ENCODE results near the gene ASCL2. TPM values are rescaled to one million over a fixed set of nuclear protein-coding genes. Genes with fewer than 3 reads are reported as not detected.

ASCL2 gene
- total RNA-seq, 1 donor from 2014 or later = not detected

GRCh38 chr11:2263724-2264360, 6.5 kb downstream of the ASCL2 start:
- intact Hi-C loops (cut with micrococcal nuclease) = no loop called here

GRCh38 chr11:2263071-2263565, 7.3 kb downstream of the ASCL2 start:
- intact Hi-C loops (cut with micrococcal nuclease) = no loop called here

- intact Hi-C loops (cut with micrococcal nuclease) = no loop called here
These were observed 7.9 kb downstream of the ASCL2 start for GRCh38 chr11:2262301-2263070.

- intact Hi-C loops (cut with micrococcal nuclease) = no loop called here
These were observed 8.8 kb downstream of the ASCL2 start for GRCh38 chr11:2261436-2262230.

- intact Hi-C loops (cut with micrococcal nuclease) = no loop called here
These were observed 9.7 kb downstream of the ASCL2 start for GRCh38 chr11:2260491-2261364.

GRCh38 chr11:2259897-2260451, 10.4 kb downstream of the ASCL2 start:
- intact Hi-C loops (cut with micrococcal nuclease) = no loop called here

GRCh38 chr11:2259466-2259830, 10.9 kb downstream of the ASCL2 start:
- intact Hi-C loops (cut with micrococcal nuclease) = no loop called here

- intact Hi-C loops (cut with micrococcal nuclease) = no loop called here
These were observed 11.6 kb downstream of the ASCL2 start for GRCh38 chr11:2258501-2259465.

- intact Hi-C loops (cut with micrococcal nuclease) = no loop called here
These were observed 13.3 kb downstream of the ASCL2 start for GRCh38 chr11:2256951-2257700.

- intact Hi-C loops (cut with micrococcal nuclease) = no loop called here
These were observed 14.0 kb downstream of the ASCL2 start for GRCh38 chr11:2256293-2256913.

- intact Hi-C loops (cut with micrococcal nuclease) = no loop called here
These were observed 18.4 kb downstream of the ASCL2 start for GRCh38 chr11:2252018-2252417.

- intact Hi-C loops (cut with micrococcal nuclease) = no loop called here
These were observed 19.2 kb downstream of the ASCL2 start for GRCh38 chr11:2251138-2251537.

- intact Hi-C loops (cut with micrococcal nuclease) = no loop called here
These were observed 19.9 kb downstream of the ASCL2 start for GRCh38 chr11:2250485-2250884.

GRCh38 chr11:2250041-2250440, 20.3 kb downstream of the ASCL2 start:
- intact Hi-C loops (cut with micrococcal nuclease) = no loop called here

- intact Hi-C loops (cut with micrococcal nuclease) = no loop called here
These were observed 21.0 kb downstream of the ASCL2 start for GRCh38 chr11:2249189-2249916.

- intact Hi-C loops (cut with micrococcal nuclease) = no loop called here
These were observed 21.6 kb downstream of the ASCL2 start for GRCh38 chr11:2248762-2249161.

GRCh38 chr11:2248242-2248641, 22.1 kb downstream of the ASCL2 start:
- intact Hi-C loops (cut with micrococcal nuclease) = no loop called here

- intact Hi-C loops (cut with micrococcal nuclease) = no loop called here
These were observed 22.9 kb downstream of the ASCL2 start for GRCh38 chr11:2247496-2247895.
